H1 (cell line): ENCODE measurements around the gene FBN1. TPM values are rescaled to one million over a fixed set of nuclear protein-coding genes. Genes with fewer than 3 reads are reported as not detected.

Experiments
- CHD7 ChIP-seq: fragments of 300-600 bp; sonication (generic); IDR thresholded peaks from 2 replicates; pipeline ENCODE4 v1.7.1; 2012; ENCODE audit warnings: low read length, moderate library complexity, mild to moderate bottlenecking, inconsistent platforms; ENCODE audit not compliant: insufficient replicate concordance
- GTF2F1 ChIP-seq: IDR thresholded peaks from 2 replicates; pipeline ENCODE4 v1.6.1; 2012; ENCODE audit warnings: low read depth, low read length, improper control_type of control experiment, borderline replicate concordance
- polyA plus RNA-seq, 7 experiments: library from polyadenylated mRNA; depleted of rRNA in 3 of 7; stranded (reverse) in 5 of 7; unstranded in 2 of 7; fragments of >200 nt in 5 of 7; fragments of 200-250 nt in 2 of 7; gene quantifications; 1 replicate in 5 of 7; 2 replicates in 1 of 7; 4 replicates in 1 of 7; pipeline versions ENCODE4 v1.2.1 to v1.2.3, GENCODE V29; 2011 to 2013; ENCODE audit warnings: missing spikeins in 2 of 7, mixed read lengths in 2 of 7
- total RNA-seq: library from RNA; stranded (reverse); fragmentation: NEBNext Ultra II Directional; extraction: Animal tissue kit (Norgen Biotek cat#: 25700); gene quantifications from 2 replicates; pipeline ENCODE4 v1.2.1, GENCODE V29; 2021

The FBN1 gene
- total and polyA plus RNA-seq, 2 of the 8 experiments (the other 6 are each of a cell fraction or from before 2014, with no cell fraction given) = 3.0 to 4.0 TPM

GRCh38 chr15:48527517-48527916, 118.0 kb downstream of the FBN1 start (continued):
- TF ChIP-seq CHD7 (no peak), GTF2F1 (no peak)
